C4-2B (cell line): ENCODE measurements around the gene RNF215.

Experiments used
- ZFX ChIP-seq: fragments of 450-650 bp; IDR thresholded peaks from 2 replicates; pipeline ENCODE4 v1.6.1; 2017
- TF ChIP-seq, protein P1 (sequence below): fragments of 450-650 bp; conservative IDR thresholded peaks from 2 replicates; pipeline ENCODE4 v1.5.1; 2017; ENCODE audit warnings: mild to moderate bottlenecking

DNA sequence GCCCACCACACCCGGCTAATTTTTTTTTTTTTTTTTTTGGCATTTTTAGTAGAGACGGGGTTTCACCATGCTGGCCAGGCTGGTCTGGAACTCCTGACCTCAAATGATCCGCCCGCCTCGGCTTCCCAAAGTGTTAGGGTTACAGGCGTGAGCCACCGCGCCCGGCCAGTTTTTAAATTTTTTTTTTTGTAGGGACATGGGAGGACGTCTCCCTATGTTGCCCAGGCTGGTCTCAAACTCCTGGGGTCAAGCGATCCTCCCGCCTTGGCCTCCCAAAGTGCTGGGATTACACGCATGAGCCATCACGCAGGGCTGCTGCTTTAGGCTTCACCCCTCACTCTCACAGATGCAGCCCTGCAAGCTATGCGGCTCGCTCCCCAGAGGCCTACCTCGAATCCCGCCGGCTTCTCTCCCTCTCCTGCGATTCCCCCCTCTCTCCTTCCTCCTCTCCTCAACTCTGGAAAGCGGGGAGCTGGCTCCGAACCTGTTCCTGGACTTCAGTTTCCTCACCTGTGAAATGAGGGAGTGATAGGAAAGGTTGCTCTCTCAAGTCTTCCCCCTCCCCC lies 29.5 kb downstream of the RNF215 start:
- TF ChIP-seq, protein P1, sequence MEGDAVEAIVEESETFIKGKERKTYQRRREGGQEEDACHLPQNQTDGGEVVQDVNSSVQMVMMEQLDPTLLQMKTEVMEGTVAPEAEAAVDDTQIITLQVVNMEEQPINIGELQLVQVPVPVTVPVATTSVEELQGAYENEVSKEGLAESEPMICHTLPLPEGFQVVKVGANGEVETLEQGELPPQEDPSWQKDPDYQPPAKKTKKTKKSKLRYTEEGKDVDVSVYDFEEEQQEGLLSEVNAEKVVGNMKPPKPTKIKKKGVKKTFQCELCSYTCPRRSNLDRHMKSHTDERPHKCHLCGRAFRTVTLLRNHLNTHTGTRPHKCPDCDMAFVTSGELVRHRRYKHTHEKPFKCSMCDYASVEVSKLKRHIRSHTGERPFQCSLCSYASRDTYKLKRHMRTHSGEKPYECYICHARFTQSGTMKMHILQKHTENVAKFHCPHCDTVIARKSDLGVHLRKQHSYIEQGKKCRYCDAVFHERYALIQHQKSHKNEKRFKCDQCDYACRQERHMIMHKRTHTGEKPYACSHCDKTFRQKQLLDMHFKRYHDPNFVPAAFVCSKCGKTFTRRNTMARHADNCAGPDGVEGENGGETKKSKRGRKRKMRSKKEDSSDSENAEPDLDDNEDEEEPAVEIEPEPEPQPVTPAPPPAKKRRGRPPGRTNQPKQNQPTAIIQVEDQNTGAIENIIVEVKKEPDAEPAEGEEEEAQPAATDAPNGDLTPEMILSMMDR = no peak
- TF ChIP-seq ZFX = no peak
